ENCODE measurements around the gene BOC.

Gene BOC

DNA sequence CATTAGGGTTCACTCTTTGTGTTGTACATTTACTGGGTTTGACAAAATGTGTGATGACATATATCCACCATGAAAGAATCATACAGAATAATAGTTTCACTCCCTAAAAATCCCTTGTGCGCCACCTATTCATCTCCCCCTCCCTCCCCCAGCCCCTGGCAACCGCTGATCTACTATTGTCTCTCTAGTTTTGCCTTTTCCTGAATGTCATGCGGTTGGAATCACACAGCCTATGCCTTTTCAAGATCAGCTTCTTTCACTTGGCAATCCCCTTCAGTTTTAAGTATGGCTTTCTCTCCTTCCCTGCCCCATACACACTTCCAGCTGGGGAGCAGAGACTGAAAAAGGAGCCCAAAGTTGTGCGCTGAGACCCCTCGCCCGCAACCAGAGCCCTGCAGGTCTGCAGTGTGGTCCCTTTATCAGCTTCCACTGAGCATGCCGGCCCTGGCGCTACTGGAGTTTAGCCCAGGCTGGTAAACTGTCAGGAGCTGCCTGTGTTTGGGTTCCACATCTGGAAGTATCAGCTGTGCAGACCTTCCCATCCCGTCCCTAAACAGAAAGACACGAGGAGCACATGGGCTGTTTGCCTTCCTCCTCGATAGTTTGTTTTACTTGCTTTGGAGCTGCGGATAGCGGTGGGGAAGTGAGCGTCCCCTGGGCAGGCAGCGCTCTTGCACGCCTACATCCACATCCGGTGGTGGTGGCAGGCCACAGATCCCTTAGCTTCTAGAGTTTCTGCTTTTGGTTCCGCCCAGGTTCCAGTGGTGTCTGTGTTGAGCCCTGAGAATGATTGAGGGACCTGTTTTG is 12.3 kb downstream of the BOC start:
- peak; percentile 97 to 99 for ATAC-seq (replicated peaks)
- H3K27me3 Mint-ChIP-seq = peaks cover 20 to 34% of the 10 kb centered on the region in 2 donors
- DNase-seq = peak; percentile 57

GRCh38 chr3:113225286-113225685 is 13.9 kb downstream of the BOC start:
- Mint-ChIP-seq H3K36me3 (peaks cover 0 to 3% of the 10 kb centered on the region in 2 donors), H3K27me3 (peaks cover 20 to 32% of the 10 kb centered on the region in 2 donors)
- ATAC-seq (replicated peaks) = no peak

More for the DNA sequence above, 12.3 kb downstream of the BOC start:
- Mint-ChIP-seq H3K9me3 (no peaks in the 10 kb centered on the region), H3K4me3 (peak overlapping the region; percentile 2 to 63), H3K36me3 (peaks cover 0 to 3% of the 10 kb centered on the region in 2 donors), H3K4me1 (peaks cover 10 to 11% of the 10 kb centered on the region in 2 donors), H3K27ac (peak overlapping the region; percentile 71)

DNA sequence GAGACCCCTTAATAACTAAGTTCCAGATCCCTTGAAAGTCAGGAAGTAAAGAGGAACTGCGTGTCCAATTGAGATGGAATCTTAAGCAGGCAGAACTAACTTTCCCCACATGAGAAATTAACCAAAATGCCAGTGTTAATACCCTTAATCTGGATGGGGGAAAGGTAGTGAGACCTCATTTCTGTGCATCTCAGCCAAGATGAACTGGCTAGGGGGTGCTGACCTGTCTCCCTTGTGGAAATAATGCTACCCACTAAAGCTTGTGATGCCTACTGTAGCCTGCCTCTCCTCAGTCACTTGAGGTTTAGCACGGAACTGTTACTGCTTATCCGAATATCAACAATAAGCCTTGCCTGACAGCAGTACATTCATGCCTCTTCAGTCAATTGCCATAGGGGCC is 15.1 kb downstream of the BOC start:
- Mint-ChIP-seq H3K27ac (no peak overlapping the region), H3K36me3 (peaks cover 0 to 3% of the 10 kb centered on the region in 2 donors), H3K9me3 (no peaks in the 10 kb centered on the region), H3K27me3 (peaks cover 14 to 22% of the 10 kb centered on the region in 2 donors), H3K4me1 (peaks cover 10 to 11% of the 10 kb centered on the region in 2 donors), H3K4me3 (no peak overlapping the region)
- ATAC-seq (replicated peaks) (no peak), DNase-seq (no peak)

More at GRCh38 chr3:113225286-113225685, 13.9 kb downstream of the BOC start:
- H3K4me1 Mint-ChIP-seq = peaks cover 10 to 11% of the 10 kb centered on the region in 2 donors
- H3K27ac Mint-ChIP-seq = no peak overlapping the region
- H3K4me3 Mint-ChIP-seq = no peak overlapping the region
- no peaks in the 10 kb centered on the region for H3K9me3 Mint-ChIP-seq
- no peak for DNase-seq

- no peaks in the 10 kb centered on the region for H3K9me3 Mint-ChIP-seq
- no peak overlapping the region for H3K4me3 Mint-ChIP-seq
- ATAC-seq (replicated peaks) (no peak), DNase-seq (no peak)
- H3K27ac Mint-ChIP-seq = no peak overlapping the region
- peaks cover 10 to 11% of the 10 kb centered on the region in 2 donors for H3K4me1 Mint-ChIP-seq
- peaks cover 9 to 17% of the 10 kb centered on the region in 2 donors for H3K27me3 Mint-ChIP-seq
- H3K36me3 Mint-ChIP-seq = peaks cover 0 to 3% of the 10 kb centered on the region in 2 donors
Measured at GRCh38 chr3:113227146-113227545, 15.8 kb downstream of the BOC start.

DNA sequence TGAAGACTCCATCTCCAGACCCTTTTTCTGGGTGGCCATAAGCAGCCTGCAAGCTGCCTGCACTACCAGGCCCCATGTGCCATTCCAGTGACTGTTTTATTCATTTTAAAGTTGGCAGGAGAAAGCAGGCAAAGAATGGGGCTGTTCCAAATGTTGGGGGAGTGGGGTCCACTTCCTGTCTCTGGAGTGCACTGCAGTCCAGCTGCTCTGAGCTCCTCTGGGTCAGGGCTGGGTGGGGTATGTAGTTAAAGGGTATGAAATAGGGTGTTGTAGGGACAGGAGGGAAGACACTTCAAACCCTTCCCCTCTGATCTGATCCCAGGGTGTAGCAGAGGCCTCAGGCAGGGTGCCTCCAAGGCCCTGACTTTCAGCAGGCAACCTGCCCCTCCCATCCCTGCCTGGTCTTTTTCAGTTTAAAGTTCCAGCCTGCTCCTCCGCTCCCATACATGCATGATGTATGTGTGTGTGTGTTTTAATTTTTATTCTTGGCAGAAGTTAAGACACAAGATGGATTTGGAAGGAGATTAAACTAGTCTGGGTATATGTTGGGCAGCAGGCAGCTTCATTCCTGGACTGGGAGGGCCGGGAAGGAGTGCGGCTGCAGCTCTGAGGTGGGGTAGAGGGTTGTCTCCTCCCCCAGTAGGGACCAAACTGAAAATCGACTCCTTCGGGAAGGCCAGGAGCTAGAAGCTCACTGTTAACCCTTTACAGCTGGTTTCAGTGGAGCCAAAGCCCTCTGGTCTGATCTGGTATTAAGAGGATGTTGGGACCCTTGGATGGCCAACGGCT is 17.3 kb downstream of the BOC start:
- no peak overlapping the region for H3K4me3 Mint-ChIP-seq
- H3K4me1 Mint-ChIP-seq = peaks cover 6 to 8% of the 10 kb centered on the region in 2 donors
- H3K27ac Mint-ChIP-seq = no peak overlapping the region
- H3K36me3 Mint-ChIP-seq = peaks cover 0 to 3% of the 10 kb centered on the region in 2 donors
- DNase-seq = no peak
- ATAC-seq (replicated peaks) = no peak
- no peaks in the 10 kb centered on the region for H3K9me3 Mint-ChIP-seq
- peaks cover 4 to 7% of the 10 kb centered on the region in 2 donors for H3K27me3 Mint-ChIP-seq

DNA sequence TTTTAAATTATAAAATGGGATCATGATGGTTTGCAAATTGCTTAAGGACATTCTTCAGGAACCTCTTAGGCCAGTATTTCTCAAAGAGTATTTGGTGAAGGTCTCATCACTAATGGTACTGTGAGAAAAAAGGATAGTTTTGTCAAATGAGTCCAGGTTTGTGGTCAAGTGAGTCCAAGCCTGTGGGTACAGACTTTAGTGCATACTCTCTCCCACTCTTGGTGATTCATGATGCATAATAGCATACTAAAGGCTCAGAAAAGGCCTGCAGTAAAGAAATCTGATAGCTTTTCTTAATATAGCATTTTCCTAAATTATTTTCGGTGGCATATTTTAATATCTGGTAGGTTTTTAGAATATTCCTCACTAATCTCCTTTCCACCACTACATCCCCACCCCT is 20.0 kb downstream of the BOC start:
- Mint-ChIP-seq H3K36me3 (no peaks in the 10 kb centered on the region), H3K4me1 (no peaks in the 10 kb centered on the region), H3K9me3 (no peaks in the 10 kb centered on the region), H3K27ac (no peak overlapping the region), H3K4me3 (no peak overlapping the region), H3K27me3 (peaks cover 0 to 4% of the 10 kb centered on the region in 2 donors)
- DNase-seq = no peak
- no peak for ATAC-seq (replicated peaks)

- Mint-ChIP-seq H3K36me3 (no peaks in the 10 kb centered on the region), H3K4me1 (no peaks in the 10 kb centered on the region), H3K9me3 (no peaks in the 10 kb centered on the region), H3K4me3 (no peak overlapping the region), H3K27me3 (peaks cover 0 to 4% of the 10 kb centered on the region in 2 donors), H3K27ac (no peak overlapping the region)
- no peak for DNase-seq
- no peak for ATAC-seq (replicated peaks)
Measured at GRCh38 chr3:113231827-113232253, 20.5 kb downstream of the BOC start.

DNA sequence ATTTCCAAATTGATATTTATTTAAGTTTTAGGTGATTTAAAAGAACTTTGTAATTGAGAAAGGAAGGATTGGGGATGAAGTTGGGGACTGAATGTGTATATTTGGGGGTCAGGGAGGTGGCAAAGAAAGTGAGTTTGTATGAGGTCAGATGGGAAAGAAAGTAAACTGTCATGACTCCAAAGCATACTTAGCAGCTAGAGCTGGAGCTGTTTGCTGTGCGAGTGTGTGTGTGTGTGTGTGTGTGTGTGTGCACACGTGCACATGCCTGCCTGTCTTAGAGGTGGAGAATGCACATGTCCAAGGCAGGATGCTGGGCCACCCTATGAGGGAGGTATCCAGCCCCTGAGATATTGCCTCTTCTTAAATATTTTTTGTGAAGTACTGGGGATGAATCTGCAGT is 21.0 kb downstream of the BOC start:
- no peak overlapping the region for H3K27ac Mint-ChIP-seq
- peaks cover 4% of the 10 kb centered on the region in 2 donors for H3K27me3 Mint-ChIP-seq
- no peaks in the 10 kb centered on the region for H3K9me3 Mint-ChIP-seq
- H3K36me3 Mint-ChIP-seq = no peaks in the 10 kb centered on the region
- ATAC-seq (replicated peaks) (no peak), DNase-seq (no peak)
- H3K4me1 Mint-ChIP-seq = no peaks in the 10 kb centered on the region
- no peak overlapping the region for H3K4me3 Mint-ChIP-seq

DNA sequence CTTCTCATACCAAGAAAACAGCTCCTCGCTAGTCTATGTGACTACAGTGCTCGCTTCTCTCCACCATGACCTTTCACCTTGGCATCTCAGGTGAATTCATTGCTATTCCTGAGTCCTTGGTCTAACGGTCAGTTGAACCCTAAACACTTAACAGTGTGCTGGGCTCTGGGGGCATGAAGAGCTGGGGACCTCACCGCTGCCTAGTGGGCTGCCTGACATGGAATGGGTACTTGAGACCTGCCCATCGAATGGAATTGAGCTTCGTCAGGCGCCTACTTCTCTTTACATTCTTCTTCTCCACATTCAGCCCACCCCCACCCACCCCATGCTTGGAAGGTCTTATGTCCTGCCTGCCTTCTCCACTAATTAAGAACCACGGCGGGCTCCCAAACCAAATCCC is 22.1 kb downstream of the BOC start:
- no peaks in the 10 kb centered on the region for H3K36me3 Mint-ChIP-seq
- peaks cover 4 to 11% of the 10 kb centered on the region in 2 donors for H3K27me3 Mint-ChIP-seq
- H3K4me1 Mint-ChIP-seq = no peaks in the 10 kb centered on the region
- no peak overlapping the region for H3K4me3 Mint-ChIP-seq
- ATAC-seq (replicated peaks) (no peak), DNase-seq (no peak)
- H3K27ac Mint-ChIP-seq = no peak overlapping the region
- no peaks in the 10 kb centered on the region for H3K9me3 Mint-ChIP-seq

DNA sequence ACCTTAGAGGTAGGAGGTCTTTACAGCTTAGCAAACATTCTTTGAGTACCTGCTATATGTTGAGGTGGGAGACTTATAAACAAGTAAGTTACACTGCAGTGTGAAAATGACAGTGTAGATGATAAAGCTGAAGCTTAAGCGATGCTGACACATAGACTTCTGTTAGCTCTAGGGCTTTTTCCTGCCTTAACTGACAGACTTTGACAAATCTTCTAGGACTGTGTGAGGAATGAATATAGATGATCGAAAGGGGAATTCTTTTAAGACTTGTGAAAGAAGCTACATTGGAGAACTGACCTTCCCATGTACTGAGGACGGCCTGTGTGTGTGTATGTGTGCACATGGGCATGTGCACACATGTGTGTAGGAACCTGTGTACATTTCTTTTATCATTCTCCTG is 22.7 kb downstream of the BOC start:
- Mint-ChIP-seq H3K4me1 (no peaks in the 10 kb centered on the region), H3K9me3 (no peaks in the 10 kb centered on the region), H3K4me3 (no peak overlapping the region), H3K27ac (no peak overlapping the region), H3K27me3 (peaks cover 4 to 11% of the 10 kb centered on the region in 2 donors), H3K36me3 (no peaks in the 10 kb centered on the region)
- no peak for DNase-seq
- ATAC-seq (replicated peaks) = no peak

GRCh38 chr3:113234688-113235260 is 23.4 kb downstream of the BOC start:
- Mint-ChIP-seq H3K9me3 (no peaks in the 10 kb centered on the region), H3K4me1 (no peaks in the 10 kb centered on the region), H3K36me3 (no peaks in the 10 kb centered on the region), H3K27me3 (peaks cover 4 to 11% of the 10 kb centered on the region in 2 donors), H3K4me3 (no peak overlapping the region), H3K27ac (no peak overlapping the region)
- DNase-seq (no peak), ATAC-seq (replicated peaks) (no peak)

- Mint-ChIP-seq H3K9me3 (no peaks in the 10 kb centered on the region), H3K4me3 (no peak overlapping the region), H3K27me3 (peaks cover 17 to 18% of the 10 kb centered on the region in 2 donors), H3K4me1 (no peaks in the 10 kb centered on the region), H3K27ac (no peak overlapping the region), H3K36me3 (no peaks in the 10 kb centered on the region)
- DNase-seq (no peak), ATAC-seq (replicated peaks) (no peak)
Measured at GRCh38 chr3:113238503-113238902, 27.1 kb downstream of the BOC start.

- ATAC-seq (replicated peaks) (no peak), DNase-seq (no peak)
- Mint-ChIP-seq H3K4me1 (peaks cover 0 to 7% of the 10 kb centered on the region in 2 donors), H3K9me3 (no peaks in the 10 kb centered on the region), H3K27ac (no peak overlapping the region), H3K27me3 (peaks cover 25 to 26% of the 10 kb centered on the region in 2 donors), H3K4me3 (no peak overlapping the region), H3K36me3 (no peaks in the 10 kb centered on the region)
Measured at GRCh38 chr3:113240841-113241240, 29.5 kb downstream of the BOC start.

DNA sequence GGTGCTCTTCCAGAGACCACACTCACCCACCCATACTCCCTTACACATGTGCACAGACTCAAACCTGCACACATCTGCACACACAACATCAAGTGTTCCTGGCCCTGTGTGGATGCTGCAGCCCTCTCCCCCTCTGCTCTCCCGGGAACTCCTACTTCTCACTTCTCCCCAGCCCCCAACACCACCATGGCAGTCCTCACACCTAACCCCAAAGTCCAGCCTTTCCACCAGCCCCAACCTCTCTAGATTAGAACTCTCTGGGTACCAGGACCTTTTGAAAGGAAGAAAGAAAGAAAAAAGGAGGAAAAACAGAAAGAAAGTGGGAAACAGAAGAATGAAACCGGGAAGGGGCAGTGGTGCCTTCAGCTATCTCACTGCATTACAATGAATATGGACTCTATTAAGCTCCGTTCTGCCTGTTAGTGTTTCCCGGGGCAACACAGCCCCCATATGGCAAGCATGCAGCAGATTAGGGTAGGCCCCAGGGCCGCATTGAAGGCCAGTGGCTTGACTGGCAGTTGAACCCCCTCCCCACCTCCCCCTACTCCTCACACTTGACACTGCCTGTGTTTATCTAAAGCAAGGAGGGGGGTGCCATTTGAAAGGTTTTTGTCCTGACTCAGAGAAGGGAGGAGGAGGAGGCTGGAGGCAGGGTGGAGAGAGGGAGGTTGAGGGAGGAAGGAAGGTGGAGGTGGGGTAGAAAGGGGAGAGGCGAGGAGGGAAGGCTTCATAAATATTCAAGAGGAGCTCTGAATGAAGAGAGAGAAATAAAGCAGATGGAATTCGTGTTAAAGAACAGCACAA is 30.1 kb downstream of the BOC start:
- H3K4me3 Mint-ChIP-seq = no peak overlapping the region
- DNase-seq (no peak), ATAC-seq (replicated peaks) (no peak)
- peaks cover 0 to 7% of the 10 kb centered on the region in 2 donors for H3K4me1 Mint-ChIP-seq
- no peaks in the 10 kb centered on the region for H3K9me3 Mint-ChIP-seq
- no peaks in the 10 kb centered on the region for H3K36me3 Mint-ChIP-seq
- peaks cover 25 to 27% of the 10 kb centered on the region in 2 donors for H3K27me3 Mint-ChIP-seq
- no peak overlapping the region for H3K27ac Mint-ChIP-seq

All from stimulated activated naive B cell treated with anti-CD40 and anti-IgM and Interleukin-4, amounts not matched to agents 10 μg/mL and 1 μg/mL and 100 μg/mL, for 72 hours (primary cell).